H7 (cell line): ENCODE data around the gene UNC5C. TPM values are rescaled to one million over a fixed set of nuclear protein-coding genes. Genes with fewer than 3 reads are reported as not detected.
A peak's percentile ranks its signal among the peaks of the same experiment; 100 is the strongest.

Experiments
- DNase-seq: peaks from one replicate; pipeline ENCODE4 v3.0.0; 2012
- H3K27me3 ChIP-seq: 2 replicates; pipeline ENCODE4 v1.6.0; 2011; ENCODE audit warnings: mild to moderate bottlenecking, low read length; ENCODE audit not compliant: control insufficient read depth, insufficient read depth
- H3K36me3 ChIP-seq: replicated peaks from 2 replicates; pipeline ENCODE4 v1.5.1; 2011; ENCODE audit warnings: low read length; ENCODE audit not compliant: control insufficient read depth, insufficient read depth
- H3K4me3 ChIP-seq: 2 replicates; pipeline ENCODE4 v1.5.1; 2011; ENCODE audit warnings: low read depth, mild to moderate bottlenecking, control low read depth, low read length, moderate library complexity; ENCODE audit not compliant: insufficient read depth
- total RNA-seq: library from RNA; depleted of rRNA; stranded (reverse); fragments of >200 nt; shearing (Covaris generic); gene quantifications from 2 replicates; pipeline ENCODE4 v1.2.3, GENCODE V29; 2014

Gene UNC5C
- total RNA-seq, 1 experiment from 2014 or later, result 0.45 TPM

GRCh38 chr4:95551653-95552052 is 2.9 kb upstream of the UNC5C start:
- Histone ChIP-seq H3K27me3 (peaks cover 41% of the 10 kb centered on the region), H3K4me3 (no peak overlapping the region), H3K36me3 (no peaks in the 10 kb centered on the region)
- no peak for DNase-seq

GRCh38 chr4:95550115-95550987 is 1.6 kb upstream of the UNC5C start:
- peaks cover 54% of the 10 kb centered on the region for H3K27me3 ChIP-seq
- DNase-seq, result no peak
- no peaks in the 10 kb centered on the region for H3K36me3 ChIP-seq
- H3K4me3 ChIP-seq, result peak overlapping the region; percentile 72

- Histone ChIP-seq H3K36me3 (no peaks in the 10 kb centered on the region), H3K27me3 (peaks cover 55% of the 10 kb centered on the region), H3K4me3 (peak overlapping the region; percentile 72)
- peak; percentile 57 for DNase-seq
Observed at GRCh38 chr4:95549246-95550114, 707 bp upstream of the UNC5C start.

GRCh38 chr4:95547715-95548471 is 880 bp downstream of the UNC5C start:
- Histone ChIP-seq H3K4me3 (peak overlapping the region; percentile 72), H3K36me3 (no peaks in the 10 kb centered on the region), H3K27me3 (peaks cover 55% of the 10 kb centered on the region)
- peak; percentile 42 for DNase-seq

- DNase-seq, result peak; percentile 26
- Histone ChIP-seq H3K4me3 (peak overlapping the region; percentile 72), H3K27me3 (peaks cover 55% of the 10 kb centered on the region), H3K36me3 (no peaks in the 10 kb centered on the region)
Observed at GRCh38 chr4:95546866-95547714, 1.7 kb downstream of the UNC5C start.

- no peak overlapping the region for H3K4me3 ChIP-seq
- no peaks in the 10 kb centered on the region for H3K36me3 ChIP-seq
- H3K27me3 ChIP-seq, result peaks cover 55% of the 10 kb centered on the region
- DNase-seq, result no peak
Observed at GRCh38 chr4:95546221-95546620, 2.6 kb downstream of the UNC5C start.

GRCh38 chr4:95545546-95545945 is 3.2 kb downstream of the UNC5C start:
- H3K4me3 ChIP-seq, result no peak overlapping the region
- H3K36me3 ChIP-seq, result no peaks in the 10 kb centered on the region
- no peak for DNase-seq
- peaks cover 50% of the 10 kb centered on the region for H3K27me3 ChIP-seq

DNA sequence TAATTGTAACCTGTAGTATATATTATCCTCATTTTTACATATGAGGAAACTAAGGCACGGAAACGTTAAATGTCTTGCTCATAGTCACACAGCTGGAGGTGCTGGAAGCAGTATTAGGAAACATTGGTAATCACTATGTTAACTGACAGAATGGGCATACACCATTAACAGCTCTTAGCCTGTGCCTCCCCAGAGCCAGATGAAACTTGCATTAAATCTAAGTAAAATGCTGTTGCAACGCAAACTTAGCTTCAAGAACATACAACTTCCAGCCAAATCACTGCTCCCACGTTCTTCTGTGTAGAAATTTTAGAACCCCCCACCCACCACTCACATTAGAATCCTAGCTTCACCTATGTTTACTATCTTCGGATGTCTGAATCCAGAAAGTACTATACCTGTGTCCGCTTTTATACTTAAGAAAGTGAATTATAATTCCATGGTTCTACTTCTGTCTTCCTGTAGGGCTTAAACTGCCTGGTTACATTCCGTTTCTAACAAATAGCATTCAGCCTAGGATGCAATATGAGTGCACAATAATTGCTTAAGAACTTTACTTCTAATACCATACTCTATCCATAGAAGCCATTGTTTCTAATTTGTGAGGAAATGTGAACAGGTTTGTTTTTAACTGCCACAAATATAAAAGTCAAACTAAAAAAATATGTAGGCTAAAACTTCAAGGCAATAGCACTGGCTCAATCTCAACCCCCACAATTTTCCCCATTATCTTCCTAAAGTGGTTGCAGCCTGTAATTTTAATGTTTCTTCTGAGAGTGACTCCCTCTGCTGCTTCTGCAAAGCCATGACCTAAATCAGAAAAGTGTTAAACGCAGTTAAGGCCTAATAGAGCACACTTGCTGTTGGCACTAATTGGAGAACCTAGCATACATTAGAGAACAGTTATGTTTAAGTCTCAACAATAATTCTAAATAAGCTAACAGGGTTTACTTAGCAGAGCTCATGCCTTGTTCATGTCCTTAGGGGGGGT is 4.4 kb downstream of the UNC5C start:
- H3K27me3 ChIP-seq, result peaks cover 39% of the 10 kb centered on the region
- DNase-seq, result no peak
- no peak overlapping the region for H3K4me3 ChIP-seq
- no peaks in the 10 kb centered on the region for H3K36me3 ChIP-seq

GRCh38 chr4:95541889-95542607 is 6.7 kb downstream of the UNC5C start:
- Histone ChIP-seq H3K27me3 (peaks cover 17% of the 10 kb centered on the region), H3K36me3 (no peaks in the 10 kb centered on the region), H3K4me3 (no peak overlapping the region)
- DNase-seq, result no peak

GRCh38 chr4:95541094-95541493 is 7.7 kb downstream of the UNC5C start:
- no peak for DNase-seq
- Histone ChIP-seq H3K27me3 (peaks cover 8% of the 10 kb centered on the region), H3K36me3 (no peaks in the 10 kb centered on the region), H3K4me3 (no peak overlapping the region)

DNA sequence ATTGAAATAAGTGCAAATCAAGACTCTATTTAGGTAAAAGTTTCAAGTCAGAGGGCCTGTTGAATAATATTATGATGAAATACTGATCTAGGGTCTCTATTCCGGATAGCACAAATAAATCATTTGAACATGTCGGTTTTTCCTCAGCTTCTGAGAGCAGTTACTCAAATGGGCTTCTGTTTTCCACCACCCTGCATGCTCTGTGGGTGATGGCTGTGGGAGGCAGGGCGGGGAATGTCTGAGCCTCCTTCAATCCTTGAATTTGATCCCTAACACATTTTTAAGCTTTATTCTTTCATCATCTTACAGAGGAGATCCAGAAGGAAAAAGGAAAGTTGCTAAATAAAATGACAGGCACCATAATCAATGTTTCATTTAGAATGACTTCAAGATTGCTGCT is 8.5 kb downstream of the UNC5C start:
- H3K36me3 ChIP-seq, result no peaks in the 10 kb centered on the region
- H3K4me3 ChIP-seq, result no peak overlapping the region
- no peak for DNase-seq
- no peaks in the 10 kb centered on the region for H3K27me3 ChIP-seq

DNA sequence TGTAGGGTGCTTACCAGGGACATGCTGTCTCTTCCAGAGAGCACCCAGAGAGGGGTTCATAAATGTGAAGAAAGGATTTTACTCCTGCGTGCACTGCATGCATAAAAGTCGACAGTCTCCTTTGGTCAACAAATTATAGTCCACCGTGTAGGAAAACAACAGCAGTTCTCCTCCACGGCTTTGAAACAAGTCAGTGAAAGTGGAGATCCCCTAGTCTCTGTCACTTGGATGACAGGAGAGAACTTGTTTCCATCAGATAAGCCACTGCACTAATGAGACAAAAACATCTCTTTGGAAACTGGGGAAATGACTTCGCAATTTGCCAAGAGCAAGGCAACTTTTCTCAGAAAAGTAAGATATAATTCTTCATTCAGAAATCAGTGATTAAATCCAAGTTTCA is 9.7 kb downstream of the UNC5C start:
- no peaks in the 10 kb centered on the region for H3K36me3 ChIP-seq
- no peak for DNase-seq
- H3K27me3 ChIP-seq, result no peaks in the 10 kb centered on the region
- no peak overlapping the region for H3K4me3 ChIP-seq
